Measurements from ENCODE around the gene CELF2. TPM values are rescaled to one million over a fixed set of nuclear protein-coding genes. Genes with fewer than 3 reads are reported as not detected.

The CELF2 gene
- total and polyA plus RNA-seq, 9 of the 15 experiments (the other 6 are each of a cell fraction or from before 2014, with no cell fraction given), result 4.0 to 20.3 (median 11.1) TPM

- no peak for TF ChIP-seq CTCF (IDR thresholded peaks at IDR 0.05 in 2 of 3, conservative IDR thresholded peaks at IDR 0.05 in 1 of 3; ENCODE audit: insufficient read depth in 2 of 3, low read depth in 1 of 3, low read length in 3 of 3)
- TF ChIP-seq TCFL5 (CRISPR knock-in tag; conservative IDR thresholded peaks at IDR 0.05), result no peak
- TF ChIP-seq ZNF778 (CRISPR knock-in tag; IDR thresholded peaks at IDR 0.05), result no peak
- 0 out of 4 replicates have a peak, but pooled peaks of 1 of the 2 experiments have one; percentile 17 for TF ChIP-seq FOXK2 (conservative IDR thresholded peaks at IDR 0.05 in 1 of 2, IDR thresholded peaks at IDR 0.05 in 1 of 2; ENCODE audit: low read depth in 2 of 2)
- TF ChIP-seq RAD51 (IDR thresholded peaks at IDR 0.05; ENCODE audit: borderline replicate concordance, low read depth), result no peak
- TF ChIP-seq ZBTB2 (IDR thresholded peaks at IDR 0.05), result no peak
- no peak for TF ChIP-seq ZNF311 (CRISPR knock-in tag; IDR thresholded peaks at IDR 0.05)
- no peak for TF ChIP-seq ZNF24 (IDR thresholded peaks at IDR 0.05)
- TF ChIP-seq MCM7 (IDR thresholded peaks at IDR 0.05), result no peak
- no peak for TF ChIP-seq ZNF347 (CRISPR knock-in tag; IDR thresholded peaks at IDR 0.05; ENCODE audit: low read depth)
- no peak for TF ChIP-seq ZNF146 (CRISPR knock-in tag; IDR thresholded peaks at IDR 0.05; ENCODE audit: unreplicated experiment)
- TF ChIP-seq HMBOX1 (IDR thresholded peaks at IDR 0.05), result peak; percentile 87
- no peak for TF ChIP-seq HNRNPL (IDR thresholded peaks at IDR 0.05; ENCODE audit: low read depth, low read length)
- TF ChIP-seq RNF2 (IDR thresholded peaks at IDR 0.05), result peak; percentile 41; the same call in 1 of the 2 replicates
- TF ChIP-seq ZNF263 (CRISPR knock-in tag; IDR thresholded peaks at IDR 0.05; ENCODE audit: borderline replicate concordance), result no peak
- TF ChIP-seq ZC3H4 (CRISPR knock-in tag; IDR thresholded peaks at IDR 0.05; ENCODE audit: borderline replicate concordance), result no peak
- no peak for TF ChIP-seq CHD2 (IDR thresholded peaks at IDR 0.05; ENCODE audit: low read depth, low read length)
- no peak for TF ChIP-seq PRDM10 (IDR thresholded peaks at IDR 0.05; ENCODE audit: partially characterized antibody)
- TF ChIP-seq U2AF1 (optimal IDR thresholded peaks at IDR 0.05; ENCODE audit: low read depth, low read length), result no peak
- TF ChIP-seq CBX1 (IDR thresholded peaks at IDR 0.05; ENCODE audit: low read depth), result no peak
- peak; percentile 25 for TF ChIP-seq RBM25 (IDR thresholded peaks at IDR 0.05; ENCODE audit: low read depth, low read length, severe bottlenecking)
Observed at GRCh38 chr10:11162828-11163599, 145.3 kb downstream of the CELF2 start (continued).

Data from K562 (cell line).